Upper lobe of left lung (tissue), 4 donors: ENCODE data around the gene NME5.

Source experiments
- POLR2AphosphoS5 ChIP-seq, 2 donors: sonication (generic); formaldehyde crosslinking; IDR thresholded peaks; one replicate each; pipeline ENCODE4 v1.5.1; 2017; ENCODE audit warnings: antibody characterized with exemption in 2 of 2
- TF ChIP-seq, protein P1 (sequence below), 6 experiments: fragments of 450-650 bp in 4 of 6; fragments of 200-600 bp in 2 of 6; sonication (generic) in 2 of 6; IDR thresholded peaks; one replicate each; pipeline ENCODE4 v1.5.1; 2016 to 2019; ENCODE audit warnings: antibody characterized with exemption in 6 of 6

- TF ChIP-seq, protein P1, sequence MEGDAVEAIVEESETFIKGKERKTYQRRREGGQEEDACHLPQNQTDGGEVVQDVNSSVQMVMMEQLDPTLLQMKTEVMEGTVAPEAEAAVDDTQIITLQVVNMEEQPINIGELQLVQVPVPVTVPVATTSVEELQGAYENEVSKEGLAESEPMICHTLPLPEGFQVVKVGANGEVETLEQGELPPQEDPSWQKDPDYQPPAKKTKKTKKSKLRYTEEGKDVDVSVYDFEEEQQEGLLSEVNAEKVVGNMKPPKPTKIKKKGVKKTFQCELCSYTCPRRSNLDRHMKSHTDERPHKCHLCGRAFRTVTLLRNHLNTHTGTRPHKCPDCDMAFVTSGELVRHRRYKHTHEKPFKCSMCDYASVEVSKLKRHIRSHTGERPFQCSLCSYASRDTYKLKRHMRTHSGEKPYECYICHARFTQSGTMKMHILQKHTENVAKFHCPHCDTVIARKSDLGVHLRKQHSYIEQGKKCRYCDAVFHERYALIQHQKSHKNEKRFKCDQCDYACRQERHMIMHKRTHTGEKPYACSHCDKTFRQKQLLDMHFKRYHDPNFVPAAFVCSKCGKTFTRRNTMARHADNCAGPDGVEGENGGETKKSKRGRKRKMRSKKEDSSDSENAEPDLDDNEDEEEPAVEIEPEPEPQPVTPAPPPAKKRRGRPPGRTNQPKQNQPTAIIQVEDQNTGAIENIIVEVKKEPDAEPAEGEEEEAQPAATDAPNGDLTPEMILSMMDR (IDR thresholded peaks at IDR 0.05) = no peak
- no peak for TF ChIP-seq POLR2AphosphoS5 (IDR thresholded peaks at IDR 0.05)
These were observed 46.8 kb upstream of the NME5 start for GRCh38 chr5:138186002-138186447.
